NCI-H1105 (cell line): ENCODE results near the gene FUS.
"Not testable (repeated sequence)": the region's sequence is repeated elsewhere in the genome, so short reads cannot be mapped to it uniquely, and the experiment has no call there.

Experiments
- DNase-seq: peaks from one replicate; lab custom pipeline; 2025; lab: John Stamatoyannopoulos, UW

FUS gene

DNA sequence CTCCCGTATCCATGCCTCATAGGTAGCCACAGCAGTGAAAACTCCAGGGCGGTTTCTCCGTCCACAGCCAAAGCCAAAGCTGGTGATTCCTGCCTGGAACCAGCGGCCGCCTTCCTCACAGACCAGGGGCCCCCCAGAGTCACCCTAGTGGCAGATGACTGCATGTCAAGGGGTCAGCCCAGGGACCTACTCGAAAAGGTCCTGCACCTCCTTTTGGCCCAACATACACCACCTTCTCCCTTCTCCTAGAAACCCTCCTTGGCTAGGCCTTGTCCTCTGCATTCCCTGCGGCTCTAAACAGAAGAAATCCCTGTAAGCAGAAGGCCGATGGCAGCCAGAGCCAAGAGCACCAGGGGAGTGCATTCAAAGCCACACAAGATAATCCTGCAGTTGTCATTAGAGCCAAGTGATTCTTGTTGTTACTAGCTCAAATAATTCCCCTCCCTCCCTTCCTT lies 36.2 kb upstream of the FUS start:
- no peak for DNase-seq

DNA sequence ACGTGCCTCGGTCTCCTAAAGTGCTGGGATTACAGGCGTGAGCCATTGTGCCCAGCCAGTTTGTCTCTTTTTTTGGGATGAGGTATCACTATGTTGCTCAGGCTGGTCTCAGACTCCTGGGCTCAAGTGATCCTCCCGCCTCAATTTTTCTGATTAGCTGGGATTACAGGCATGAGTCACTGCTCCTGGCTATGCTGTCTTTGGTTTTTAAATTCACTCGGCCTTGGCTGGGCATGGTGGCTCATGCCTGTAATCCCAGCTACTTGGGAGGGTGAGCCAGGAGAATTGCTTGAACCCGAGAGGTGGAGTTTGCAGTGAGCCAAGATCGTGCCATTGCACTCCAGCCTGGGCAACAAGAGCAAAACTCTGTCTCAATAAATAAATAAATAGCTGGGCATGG lies 35.5 kb upstream of the FUS start:
- DNase-seq = not testable (repeated sequence)

DNA sequence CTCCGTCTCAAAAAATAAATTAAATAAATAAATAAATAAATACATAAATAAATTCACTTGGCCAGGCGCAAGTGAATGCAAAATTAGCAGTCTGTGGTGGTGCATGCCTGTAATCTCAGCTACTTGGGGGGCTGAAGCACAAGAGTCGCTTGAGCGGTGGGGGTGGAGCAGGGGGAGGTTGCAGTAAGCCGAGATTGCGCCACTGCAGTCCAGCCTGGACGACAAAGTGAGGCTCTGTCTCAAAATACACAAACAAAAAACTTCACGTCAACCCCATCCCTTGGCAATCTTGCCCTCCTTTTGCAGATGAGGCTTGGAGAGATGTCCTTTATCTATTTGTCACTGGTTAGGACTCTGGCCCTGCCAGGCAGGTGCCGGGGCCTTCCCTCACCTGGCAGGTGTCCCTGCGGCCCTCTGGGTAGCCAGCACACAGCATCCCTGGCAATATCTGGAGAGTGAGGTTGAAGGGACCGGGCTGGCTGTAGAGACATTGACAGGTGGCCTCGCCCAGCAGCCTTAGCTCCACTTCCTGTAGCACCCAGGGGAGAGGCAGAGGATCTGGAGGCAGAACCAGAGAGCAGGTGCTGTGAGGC lies 34.4 kb upstream of the FUS start:
- no peak for DNase-seq

DNA sequence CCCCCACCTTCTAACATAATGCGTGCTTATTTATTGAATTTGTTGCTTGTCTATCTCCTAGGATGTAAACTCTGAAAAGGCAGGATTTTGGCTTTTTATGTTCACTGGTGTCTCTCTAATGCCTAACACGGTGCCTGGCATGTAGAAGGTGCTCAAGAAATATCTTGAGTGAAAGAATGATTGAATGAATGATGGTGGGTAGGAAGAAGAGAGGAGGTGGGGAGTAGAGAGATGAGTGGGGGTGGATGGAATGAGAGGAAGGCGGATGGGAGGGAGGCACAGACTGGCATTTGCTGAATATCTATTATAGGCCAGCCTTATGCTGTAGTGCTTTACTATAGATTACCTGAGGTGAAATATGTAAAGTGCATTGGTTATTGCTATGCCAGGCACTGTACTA lies 32.4 kb upstream of the FUS start:
- no peak for DNase-seq

DNA sequence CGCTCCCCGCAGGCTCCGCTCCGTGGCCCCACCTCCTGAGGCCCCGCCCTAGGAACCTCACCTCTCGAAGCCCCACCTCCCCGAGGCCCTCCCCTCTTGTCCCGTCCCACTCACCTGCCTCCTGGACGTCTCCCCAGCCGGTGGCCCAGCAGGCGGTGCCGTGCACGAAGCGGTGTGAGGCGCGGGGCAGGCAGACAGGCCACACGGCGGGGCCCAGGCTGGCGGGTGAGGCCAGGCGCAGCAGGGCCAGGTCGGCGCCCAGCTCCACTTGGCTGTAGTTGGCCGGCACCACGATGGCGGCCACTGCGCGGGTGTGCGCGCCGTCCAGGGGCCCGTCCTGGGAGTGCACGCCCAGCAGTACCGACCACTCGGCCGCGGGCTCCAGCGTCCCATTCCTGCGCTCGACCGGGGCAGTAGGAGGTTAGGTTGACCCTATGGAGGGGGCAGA lies 31.6 kb upstream of the FUS start:
- DNase-seq = no peak

DNA sequence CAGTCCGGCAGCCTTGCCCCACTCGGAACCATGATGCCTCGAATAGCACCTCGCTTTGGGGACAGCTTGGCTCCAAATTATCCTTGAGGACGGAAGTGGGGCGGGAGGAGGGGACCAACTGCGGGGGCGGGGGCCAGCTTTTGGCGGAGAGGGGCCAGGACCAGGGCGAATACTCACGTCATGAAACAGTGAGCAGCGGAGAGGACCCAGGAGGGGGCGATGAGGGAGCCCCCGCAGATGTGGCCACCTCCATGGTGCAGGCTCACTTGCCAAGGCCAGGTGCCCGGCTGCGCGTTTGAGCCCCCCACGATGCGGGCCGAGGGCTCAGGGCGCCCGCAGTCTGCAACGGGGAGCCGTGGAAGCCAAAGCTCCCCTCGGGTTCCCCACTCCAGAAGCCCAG lies 31.0 kb upstream of the FUS start:
- no peak for DNase-seq

DNA sequence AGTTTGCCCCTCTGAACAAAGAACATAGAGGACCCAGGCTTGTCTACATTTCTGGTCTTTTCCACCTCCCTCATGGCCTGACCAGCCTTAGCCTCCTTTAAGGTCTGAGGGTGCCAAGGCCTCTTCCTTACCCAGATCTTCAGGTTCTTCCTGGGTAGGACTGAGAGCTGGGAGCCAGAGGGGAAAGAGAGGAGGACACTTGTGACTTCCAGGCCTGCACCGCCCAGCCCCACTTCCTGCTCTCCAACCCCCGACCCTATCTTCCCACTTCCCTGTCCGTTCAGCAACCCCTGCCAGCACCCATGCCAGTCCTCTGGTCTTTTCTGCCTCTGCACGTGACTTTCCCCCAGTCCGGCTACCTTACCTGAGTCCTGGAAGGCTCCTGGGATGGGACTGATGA lies 30.6 kb upstream of the FUS start:
- no peak for DNase-seq

DNA sequence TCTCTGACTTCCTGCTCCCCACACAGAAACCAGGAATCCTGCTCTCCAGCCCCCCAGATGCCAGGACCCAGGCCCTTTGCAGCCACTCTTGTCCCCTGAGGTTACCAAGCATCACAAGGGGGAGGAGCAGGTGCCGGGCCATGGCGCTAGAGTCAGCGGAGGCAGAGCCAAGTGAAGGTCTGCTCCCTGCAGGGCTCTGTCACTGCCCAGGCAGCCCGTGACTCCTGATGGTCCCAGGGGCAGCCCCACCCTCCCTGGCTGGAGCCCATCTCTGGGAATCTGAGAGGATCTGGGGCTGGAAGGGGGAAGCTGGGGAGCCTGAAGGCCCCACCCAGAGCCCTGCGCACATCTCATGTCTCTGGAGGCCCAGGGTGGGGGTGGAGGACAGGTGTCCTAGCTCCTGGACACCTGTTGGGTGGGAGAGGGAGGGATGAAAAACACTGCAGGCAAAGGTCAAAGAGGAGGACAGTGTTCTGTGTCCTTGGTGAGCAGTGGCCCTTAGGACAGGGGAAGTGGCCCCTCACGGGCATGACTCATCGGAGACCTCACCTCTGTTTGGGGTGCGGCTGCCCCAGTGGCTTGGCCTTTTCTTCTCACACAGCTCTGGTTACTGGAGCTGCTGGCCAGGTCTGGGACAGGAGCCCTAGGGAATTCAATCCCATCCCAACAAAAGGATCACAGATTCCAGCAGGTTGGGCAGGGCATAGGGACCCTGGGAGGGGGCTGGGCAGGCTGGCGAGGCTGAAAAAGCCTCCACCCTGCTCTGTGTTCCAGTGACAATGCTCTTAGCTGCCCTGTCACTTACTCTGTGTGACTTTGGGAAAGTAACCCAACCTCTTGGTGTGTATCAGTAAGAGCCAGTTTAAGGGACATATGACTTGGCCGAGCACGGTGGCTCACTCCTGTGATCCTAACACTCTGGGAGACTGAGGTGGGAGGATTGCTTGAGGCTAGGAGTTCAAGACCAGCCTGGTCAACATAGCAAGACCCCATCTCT lies 29.7 kb upstream of the FUS start, which contains the start of gene PRSS36:
Gene PRSS36 (minus strand): TSS at position 173 of the 997 bp plus-strand sequence. CDS start 31 bp downstream, at position 142.
- no peak for DNase-seq

DNA sequence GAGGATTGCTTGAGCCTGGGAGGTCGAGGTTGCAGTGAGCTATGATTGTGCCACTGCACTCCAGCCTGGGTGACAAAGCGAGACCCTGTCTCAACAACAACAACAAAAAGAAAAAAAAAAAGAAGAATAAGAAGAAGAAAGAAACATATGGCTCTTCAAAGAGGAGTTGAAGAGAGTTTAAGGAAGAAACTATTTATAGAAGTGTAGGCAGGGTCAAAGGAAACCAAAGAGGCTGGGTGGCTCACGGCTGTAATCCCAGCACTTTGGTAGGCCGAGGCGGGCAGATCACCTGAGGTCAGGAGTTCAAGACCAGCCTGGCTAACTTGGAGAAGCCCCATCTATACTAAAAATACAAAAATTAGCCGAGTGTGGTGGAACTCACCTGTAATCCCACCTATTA lies 29.0 kb upstream of the FUS start:
- not testable (repeated sequence) for DNase-seq

DNA sequence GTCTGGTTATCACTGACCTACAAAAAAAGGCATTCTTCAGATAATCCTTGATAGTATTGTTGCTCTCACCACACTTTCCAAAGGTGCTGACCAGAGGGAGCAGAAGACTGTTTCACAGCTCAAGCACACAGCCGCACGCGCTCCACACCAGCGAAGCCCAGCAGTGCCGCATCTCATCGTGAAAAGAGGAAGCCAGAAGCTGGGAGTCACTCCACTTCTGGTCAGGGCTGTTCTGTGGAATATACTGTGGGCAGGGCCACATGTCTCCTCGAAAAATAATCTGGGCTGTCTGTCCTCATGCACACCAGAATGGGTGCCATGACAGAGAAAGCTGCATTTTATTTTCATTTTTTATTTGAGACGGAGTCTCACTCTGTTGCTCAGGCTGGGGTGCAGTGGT lies 22.8 kb upstream of the FUS start:
- no peak for DNase-seq

DNA sequence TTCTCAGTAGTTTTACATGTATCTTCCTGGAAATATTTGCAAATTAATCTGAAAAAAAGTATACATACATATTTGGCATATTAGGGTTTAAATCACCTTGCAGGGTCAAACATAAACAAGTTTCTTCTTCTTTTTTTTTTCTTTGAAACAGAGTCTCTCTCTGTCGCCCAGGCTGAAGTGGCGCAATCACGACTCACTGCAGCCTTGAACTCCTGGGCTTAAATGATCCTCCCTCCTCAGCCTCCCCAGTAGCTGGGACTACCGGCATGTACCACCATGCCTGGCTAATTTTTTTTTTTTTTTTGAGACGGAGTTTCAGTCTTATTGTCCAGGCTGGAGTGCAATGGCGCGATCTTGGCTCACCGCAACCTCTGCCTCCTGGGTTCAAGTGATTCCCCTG lies 12.6 kb upstream of the FUS start:
- DNase-seq = no peak

DNA sequence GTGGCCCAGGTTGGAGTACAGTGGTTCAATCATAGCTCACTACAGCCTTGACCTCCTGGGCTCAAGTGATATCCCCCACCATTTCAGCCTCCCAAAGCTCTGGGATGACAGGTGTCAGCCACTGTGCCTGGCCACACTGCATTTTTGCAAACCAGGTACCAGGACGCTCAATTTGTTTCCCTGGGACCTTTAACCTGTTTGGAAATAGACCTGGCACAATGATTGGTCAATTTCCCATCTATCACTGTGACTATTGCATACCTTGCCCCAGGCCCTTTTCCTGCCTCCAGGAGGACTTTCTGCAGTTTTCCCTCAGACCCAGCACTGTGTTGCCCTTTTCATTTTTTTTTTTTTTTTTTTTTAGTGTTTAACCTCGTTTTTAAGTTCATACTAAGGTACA lies 11.1 kb upstream of the FUS start:
- DNase-seq = no peak

DNA sequence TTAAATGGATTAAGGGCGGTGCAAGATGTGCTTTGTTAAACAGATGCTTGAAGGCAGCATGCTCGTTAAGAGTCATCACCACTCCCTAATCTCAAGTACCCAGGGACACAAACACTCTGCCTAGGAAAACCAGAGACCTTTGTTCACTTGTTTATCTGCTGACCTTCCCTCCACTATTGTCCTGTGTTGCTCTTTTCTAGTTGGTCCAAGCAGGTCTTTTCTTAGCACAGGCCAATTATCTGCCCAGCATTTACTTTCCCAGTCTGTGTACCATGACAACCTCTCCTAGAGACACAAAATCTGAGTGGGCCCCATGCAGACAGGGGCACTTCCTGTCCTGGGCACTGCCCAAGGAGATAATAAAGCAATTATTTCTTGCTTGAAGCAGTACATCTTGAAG lies 9.9 kb upstream of the FUS start:
- not testable (repeated sequence) for DNase-seq

DNA sequence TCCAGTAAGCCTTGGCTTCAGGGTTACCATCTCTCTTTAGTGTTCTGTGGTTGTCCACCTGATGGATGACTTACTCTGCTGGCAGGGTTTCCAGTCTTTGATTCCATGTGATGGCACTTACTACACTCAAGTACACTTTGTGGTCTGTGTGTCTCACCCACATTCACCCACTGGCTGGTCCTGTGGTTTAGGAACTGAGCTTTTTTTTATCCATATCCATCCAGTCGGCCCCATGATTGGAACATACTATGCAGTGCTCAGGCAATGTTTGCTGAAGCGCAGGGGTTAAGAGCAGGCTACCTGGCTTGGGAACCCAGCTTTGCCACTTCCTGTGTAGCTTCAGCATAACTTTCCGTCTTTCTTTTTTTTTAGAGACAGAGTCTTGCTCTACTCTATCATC lies 2.8 kb upstream of the FUS start:
- DNase-seq = no peak

DNA sequence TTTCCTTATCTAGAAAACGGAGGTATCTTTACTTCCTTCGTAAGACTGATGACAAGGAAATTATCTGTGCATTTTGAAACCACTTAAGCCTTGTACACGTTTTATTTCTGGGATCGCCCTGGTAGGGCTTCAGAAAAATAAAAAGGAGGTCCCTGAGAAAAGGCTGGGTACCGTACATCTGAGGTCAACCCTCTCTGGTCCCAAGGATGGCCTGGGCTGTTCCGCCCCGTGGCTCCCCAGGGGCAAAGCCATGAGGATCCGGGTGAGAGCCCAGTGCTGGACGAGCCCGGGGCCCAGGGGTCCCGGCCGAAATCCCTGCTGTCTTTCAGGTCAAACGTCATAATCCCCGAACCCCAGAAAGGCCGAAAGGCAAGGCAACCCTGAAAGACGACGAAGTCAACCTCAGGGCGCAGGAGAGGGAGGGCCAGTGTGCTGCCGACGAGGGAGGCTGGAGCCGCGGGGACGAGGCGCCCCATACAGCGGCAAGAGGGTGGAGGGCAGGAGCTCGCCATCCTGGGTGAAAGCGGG lies 656 bp upstream of the FUS start:
- DNase-seq = no peak

DNA sequence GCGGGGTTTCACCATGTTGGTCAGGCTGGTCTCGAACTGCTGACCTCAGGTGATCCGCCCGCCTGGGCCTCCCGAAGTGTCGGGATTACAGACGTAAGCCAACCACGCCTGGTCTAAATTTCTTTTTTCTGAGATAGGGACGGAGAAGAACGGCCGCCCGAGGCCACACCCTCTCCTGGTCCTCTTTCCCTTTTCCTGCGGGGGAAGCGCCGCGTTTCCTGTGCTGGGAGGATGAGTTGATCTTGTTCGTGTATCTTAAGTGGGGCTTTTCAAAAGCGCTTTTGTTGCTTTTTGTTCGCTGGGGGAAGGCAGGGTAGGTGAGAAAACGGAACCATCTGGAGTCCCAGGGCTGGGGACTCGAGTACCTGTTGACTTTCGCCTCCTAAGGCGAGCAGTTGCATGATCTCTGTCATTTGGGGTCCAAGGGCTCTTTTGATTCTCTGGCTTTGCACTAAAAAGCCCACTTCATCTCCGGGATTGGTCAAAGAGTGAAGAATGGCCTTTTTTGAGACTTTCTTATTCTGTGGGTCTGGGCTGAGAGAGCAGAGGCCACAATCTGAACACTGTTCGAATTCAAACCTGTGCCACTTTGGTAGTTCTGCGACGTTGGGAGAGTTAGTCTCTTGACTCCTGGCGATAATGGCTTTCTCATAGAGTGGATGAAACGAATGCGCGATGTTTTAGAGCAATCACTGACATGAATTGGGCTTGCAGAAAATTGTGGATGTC lies 1.3 kb downstream of the FUS start:
- DNase-seq = no peak

DNA sequence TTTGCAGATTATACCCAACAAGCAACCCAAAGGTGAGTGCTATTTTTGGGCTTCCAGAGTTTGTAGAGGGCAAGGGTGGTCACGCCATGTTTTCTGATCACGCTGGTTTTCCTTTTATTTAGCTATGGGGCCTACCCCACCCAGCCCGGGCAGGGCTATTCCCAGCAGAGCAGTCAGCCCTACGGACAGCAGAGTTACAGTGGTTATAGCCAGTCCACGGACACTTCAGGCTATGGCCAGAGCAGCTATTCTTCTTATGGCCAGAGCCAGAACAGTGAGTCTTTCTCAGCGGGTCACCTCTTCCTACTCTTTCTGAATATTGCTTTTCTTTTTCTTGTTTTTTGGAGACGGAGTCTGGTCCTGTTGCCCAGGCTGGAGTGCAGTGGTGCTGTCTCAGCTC lies 2.5 kb downstream of the FUS start:
- DNase-seq = no peak

DNA sequence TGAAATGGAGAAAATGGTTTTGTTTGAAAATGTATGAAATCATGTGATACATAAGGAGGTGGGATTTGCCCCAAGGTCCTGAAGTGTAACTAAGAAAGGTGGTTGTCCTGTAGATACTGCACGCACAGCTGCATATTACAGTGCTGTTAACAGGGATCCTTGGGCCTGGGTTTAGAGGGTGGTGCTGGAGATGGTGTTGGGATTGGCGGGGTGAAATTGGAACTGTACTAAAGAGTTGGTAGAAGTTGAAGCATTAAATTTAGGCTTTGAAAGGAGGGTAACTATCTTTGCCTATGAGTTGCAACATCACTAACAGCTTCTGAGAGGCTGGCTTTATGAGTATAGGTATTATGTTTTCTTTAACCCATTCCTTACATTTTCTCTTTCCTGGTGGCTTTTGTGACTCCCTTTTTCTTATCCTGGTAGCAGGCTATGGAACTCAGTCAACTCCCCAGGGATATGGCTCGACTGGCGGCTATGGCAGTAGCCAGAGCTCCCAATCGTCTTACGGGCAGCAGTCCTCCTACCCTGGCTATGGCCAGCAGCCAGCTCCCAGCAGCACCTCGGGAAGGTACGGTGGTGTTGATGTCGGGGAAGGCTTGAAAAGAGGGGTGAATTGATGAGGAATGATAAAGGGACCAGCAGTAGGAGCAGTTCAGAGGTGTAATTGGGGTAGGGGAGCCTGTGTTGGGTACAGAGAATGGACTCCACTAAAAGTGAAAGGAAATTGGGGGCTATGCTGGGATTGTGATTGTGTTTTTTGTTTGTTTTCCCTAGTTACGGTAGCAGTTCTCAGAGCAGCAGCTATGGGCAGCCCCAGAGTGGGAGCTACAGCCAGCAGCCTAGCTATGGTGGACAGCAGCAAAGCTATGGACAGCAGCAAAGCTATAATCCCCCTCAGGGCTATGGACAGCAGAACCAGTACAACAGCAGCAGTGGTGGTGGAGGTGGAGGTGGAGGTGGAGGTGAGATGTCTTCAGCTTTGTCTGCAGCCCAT lies 3.8 kb downstream of the FUS start:
- no peak for DNase-seq

DNA sequence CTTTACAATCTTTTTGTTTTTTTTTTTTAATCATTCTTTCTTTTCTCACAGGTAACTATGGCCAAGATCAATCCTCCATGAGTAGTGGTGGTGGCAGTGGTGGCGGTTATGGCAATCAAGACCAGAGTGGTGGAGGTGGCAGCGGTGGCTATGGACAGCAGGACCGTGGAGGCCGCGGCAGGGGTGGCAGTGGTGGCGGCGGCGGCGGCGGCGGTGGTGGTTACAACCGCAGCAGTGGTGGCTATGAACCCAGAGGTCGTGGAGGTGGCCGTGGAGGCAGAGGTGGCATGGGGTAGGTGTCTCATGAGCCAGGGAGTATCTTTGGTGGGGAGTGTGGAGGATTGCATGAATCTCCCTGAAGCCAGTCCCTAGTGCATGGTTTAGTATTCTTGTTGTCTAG lies 4.9 kb downstream of the FUS start:
- no peak for DNase-seq

DNA sequence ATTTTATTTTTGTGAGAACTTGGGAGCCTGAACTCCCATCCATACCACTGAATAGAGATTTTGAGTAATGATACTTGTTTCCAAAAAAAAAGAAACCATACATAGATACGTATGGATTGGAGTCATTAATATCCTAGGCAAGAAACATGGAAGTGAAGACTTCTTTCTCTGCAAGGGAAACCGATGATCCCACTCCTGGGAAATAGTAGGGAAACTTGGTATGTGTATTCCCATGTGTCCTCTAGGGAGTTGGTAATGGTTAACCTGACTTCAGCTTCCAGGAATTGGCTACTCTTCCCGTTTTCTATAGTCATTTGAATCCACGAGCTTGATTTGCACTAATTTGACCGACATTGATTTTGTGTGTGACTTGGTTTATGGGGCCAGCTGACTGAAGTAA lies 5.4 kb downstream of the FUS start:
- DNase-seq = no peak

DNA sequence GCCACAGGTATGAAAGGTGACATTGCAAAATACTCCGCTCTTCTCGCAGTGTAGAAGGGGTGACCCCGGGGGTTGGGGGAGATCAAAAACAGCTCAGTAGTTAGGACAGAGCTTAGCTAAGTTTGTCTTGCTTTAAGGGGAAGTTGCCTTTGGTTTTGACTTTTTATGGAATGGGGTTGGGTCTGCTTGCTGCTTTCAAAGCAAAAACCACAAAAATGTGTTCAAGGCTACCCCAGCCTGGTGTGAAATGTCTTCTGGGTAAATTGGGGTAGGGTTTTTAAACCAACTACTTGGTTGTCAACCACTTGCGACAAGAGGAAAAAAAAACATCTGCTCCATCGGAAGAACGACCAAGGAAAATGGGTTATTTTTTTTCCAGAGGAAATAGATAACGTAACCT lies 6.2 kb downstream of the FUS start:
- no peak for DNase-seq
